Small intestine (tissue), 7 donors: ENCODE measurements around the gene SEMA3E. TPM values are rescaled to one million over a fixed set of nuclear protein-coding genes. Genes with fewer than 3 reads are reported as not detected.
"Not testable (repeated sequence)": the region's sequence is repeated elsewhere in the genome, so short reads cannot be mapped to it uniquely, and the experiment has no call there.

ENCODE experiments used
- DNase-seq, 2 donors: peaks; one replicate each; pipeline versions ENCODE4 v3.0.0 to v3.0.0-alpha.2; 2013
- FAIRE-seq: peaks from 2 replicates; lab custom pipeline; 2012; peaks lifted over from hg19 to GRCh38; lab: Jason Lieb, UNC
- H3K27ac ChIP-seq, 3 donors: one replicate each; pipeline ENCODE4 v1.5.1; 2013; ENCODE audit warnings: low read length in 2 of 3, mild to moderate bottlenecking in 2 of 3, control low read depth in 1 of 3, inconsistent platforms in 1 of 3, low read depth in 1 of 3, moderate library complexity in 1 of 3
- H3K27me3 ChIP-seq, 3 donors: one replicate each; pipeline ENCODE4 v1.6.1; 2013; ENCODE audit warnings: low read length in 3 of 3, inconsistent platforms in 1 of 3; ENCODE audit not compliant: control insufficient read depth in 3 of 3, insufficient read depth in 3 of 3
- H3K36me3 ChIP-seq, 3 donors: one replicate each; pipeline ENCODE4 v1.6.1; 2013; ENCODE audit warnings: low read length in 3 of 3, inconsistent platforms in 1 of 3, low read depth in 1 of 3, mild to moderate bottlenecking in 1 of 3, moderate library complexity in 1 of 3; ENCODE audit not compliant: control insufficient read depth in 3 of 3, insufficient read depth in 2 of 3
- H3K4me1 ChIP-seq, 3 donors: one replicate each; pipeline ENCODE4 v1.6.1; 2013; ENCODE audit warnings: low read length in 2 of 3, inconsistent platforms in 1 of 3, low read depth in 1 of 3, mild to moderate bottlenecking in 1 of 3, moderate library complexity in 1 of 3; ENCODE audit not compliant: control insufficient read depth in 3 of 3, insufficient read depth in 2 of 3
- H3K4me3 ChIP-seq, 3 donors: one replicate each; pipeline ENCODE4 v1.5.1; 2013; ENCODE audit warnings: low read length in 3 of 3, control low read depth in 1 of 3, inconsistent platforms in 1 of 3, low read depth in 1 of 3, mild to moderate bottlenecking in 1 of 3, moderate library complexity in 1 of 3
- H3K9me3 ChIP-seq, 2 donors: one replicate each; pipeline ENCODE4 v1.6.1; 2013; ENCODE audit warnings: low read depth in 1 of 2, low read length in 1 of 2; ENCODE audit not compliant: control insufficient read depth in 2 of 2, insufficient read depth in 1 of 2
- WGBS, 3 donors: extraction: QIAGEN DNeasy Blood & Tissue Kit; methylation state at CpG; one replicate each; pipeline ENCODE4 v1.1.7; 2013; 5-methylcytosine and 5-hydroxymethylcytosine counted together
- polyA plus RNA-seq, 4 donors: library from polyadenylated mRNA; stranded (reverse) in 3 of 4; unstranded in 1 of 4; fragments of 200-250 nt in 3 of 4; fragments of 120-200 nt in 1 of 4; gene quantifications; one replicate each; pipeline versions ENCODE4 v1.2.1 to v1.2.3, GENCODE V29; 2013
- donor health status: healthy with polysubstance abuse.
- donor health status: control.
- donor health status: control.
- donor health status: Bipolar disorder and iron deficiency.
- donor health status: healthy.

SEMA3E gene
- polyA plus RNA-seq, 4 donors = under 0.01 to 1.2 (median 0.10) TPM; not detected in 1

DNA sequence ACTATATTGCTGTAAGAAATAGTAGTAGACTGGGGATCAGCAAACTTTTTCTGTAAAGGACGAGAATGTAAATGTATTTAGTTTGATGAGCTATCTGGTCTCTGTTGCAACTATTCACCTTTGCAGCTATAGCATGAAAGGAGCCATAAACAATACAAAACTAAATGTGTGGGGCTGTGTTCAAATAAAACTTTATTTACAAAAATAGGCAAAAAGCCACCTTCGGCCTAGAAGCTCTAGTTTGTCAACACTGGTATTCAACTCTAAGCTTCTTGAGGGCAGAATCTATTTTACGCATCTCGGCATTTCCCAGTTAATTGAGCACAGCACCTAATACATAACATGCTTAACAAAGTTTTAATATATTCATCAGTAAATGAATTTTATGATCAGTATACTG, 181.4 kb downstream of the SEMA3E start:
- no peaks in the 10 kb centered on the region for H3K27me3 ChIP-seq
- no peaks in the 10 kb centered on the region for H3K9me3 ChIP-seq
- H3K27ac ChIP-seq = no peak overlapping the region
- no peaks in the 10 kb centered on the region for H3K4me1 ChIP-seq
- H3K36me3 ChIP-seq = no peaks in the 10 kb centered on the region
- FAIRE-seq (no peak), DNase-seq (no peak)
- 91 to 93% (median 93%) methylated on average over 4 of the region's 4 CpGs for WGBS, 3 donors
- H3K4me3 ChIP-seq = no peak overlapping the region

DNA sequence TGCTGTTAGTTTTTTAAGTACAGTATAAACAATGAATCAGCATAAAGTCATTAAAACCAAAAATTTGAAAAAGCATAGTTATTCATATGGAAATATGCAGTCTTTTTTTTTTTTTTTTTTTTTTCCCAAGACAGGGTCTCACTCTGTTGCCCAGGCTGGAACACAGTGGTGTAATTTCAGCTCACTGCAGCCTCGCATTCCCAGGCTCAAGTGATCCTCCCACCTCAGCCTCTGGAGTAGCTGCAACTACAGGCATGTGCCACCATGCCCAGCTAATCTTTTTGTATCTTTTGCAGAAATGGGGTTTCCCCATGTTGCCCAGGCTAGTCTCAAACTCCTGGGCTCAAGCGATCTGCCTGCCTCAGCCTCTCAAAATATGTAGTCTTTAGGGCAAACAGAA, 182.0 kb downstream of the SEMA3E start:
- no peak overlapping the region for H3K4me3 ChIP-seq
- H3K9me3 ChIP-seq = no peaks in the 10 kb centered on the region
- H3K36me3 ChIP-seq = no peaks in the 10 kb centered on the region
- H3K27ac ChIP-seq = no peak overlapping the region
- DNase-seq = no peak
- FAIRE-seq = no peak
- WGBS, 3 donors = 84 to 86% (median 84%) methylated on average over 2 of the region's 2 CpGs
- H3K4me1 ChIP-seq = no peaks in the 10 kb centered on the region
- H3K27me3 ChIP-seq = no peaks in the 10 kb centered on the region

DNA sequence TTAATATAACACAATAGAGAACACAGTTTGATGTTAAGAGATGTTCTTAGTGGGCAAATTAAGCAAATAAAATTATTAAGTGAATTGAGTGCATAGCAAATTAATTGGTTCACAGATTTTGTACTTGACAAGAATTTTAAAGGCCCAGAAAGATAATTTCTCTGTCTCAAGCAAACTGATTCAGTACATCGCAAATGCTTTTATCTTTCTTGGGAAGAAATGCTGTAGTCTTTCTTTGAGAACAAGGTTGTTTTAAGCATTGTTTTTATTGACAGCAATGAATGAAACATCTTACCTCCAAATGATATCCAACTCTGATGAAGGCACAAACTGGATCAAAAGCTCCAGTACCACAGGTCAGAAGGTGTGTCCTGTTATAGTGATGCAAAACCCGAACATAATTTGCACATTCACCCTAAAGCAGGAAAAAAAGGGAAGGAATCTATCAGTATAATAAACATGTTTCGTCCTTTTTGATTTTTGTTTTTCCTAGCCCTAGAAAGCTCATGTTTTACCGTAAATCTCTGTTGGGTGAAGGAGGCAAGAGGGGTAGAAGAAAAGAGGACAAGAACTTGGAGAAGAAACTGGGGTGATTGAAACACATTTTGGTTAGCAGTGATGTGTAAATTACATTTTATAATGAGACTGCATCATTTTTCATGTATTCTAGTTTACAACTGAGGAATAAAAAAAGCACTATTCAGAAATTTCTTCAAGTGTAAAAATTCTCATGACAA, 182.6 kb downstream of the SEMA3E start:
- WGBS, 3 donors = 67 to 85% (median 69%) methylated on average over 4 of the region's 4 CpGs
- H3K9me3 ChIP-seq = no peaks in the 10 kb centered on the region

DNA sequence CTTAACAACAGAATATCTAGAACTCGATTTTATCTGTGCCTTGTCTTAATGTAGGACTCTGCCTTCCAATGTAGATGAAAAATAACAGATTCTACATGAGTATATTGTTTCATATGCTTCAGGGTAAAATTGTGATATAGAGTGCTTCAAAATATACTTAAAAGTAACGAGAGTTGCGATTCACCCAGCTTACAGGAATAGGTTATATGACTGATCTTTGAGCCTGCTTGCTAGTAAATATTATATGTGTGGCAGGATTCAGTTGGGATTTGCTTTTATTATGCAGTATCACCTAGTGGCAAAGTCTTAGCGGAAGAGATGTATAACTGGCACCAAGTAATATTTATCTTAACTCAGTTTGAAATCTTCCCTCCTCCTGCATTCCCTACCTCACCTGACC, 183.3 kb downstream of the SEMA3E start:
- DNase-seq (no peak), FAIRE-seq (no peak)
- 79 to 91% (median 85%) methylated on average over 4 of the region's 4 CpGs for WGBS, 3 donors
- Histone ChIP-seq H3K36me3 (no peaks in the 10 kb centered on the region), H3K4me3 (no peak overlapping the region), H3K9me3 (no peaks in the 10 kb centered on the region), H3K4me1 (no peaks in the 10 kb centered on the region), H3K27me3 (no peaks in the 10 kb centered on the region), H3K27ac (no peak overlapping the region)

More for the DNA sequence above, 182.6 kb downstream of the SEMA3E start:
- Histone ChIP-seq H3K36me3 (no peaks in the 10 kb centered on the region), H3K4me3 (no peak overlapping the region), H3K27ac (no peak overlapping the region), H3K4me1 (no peaks in the 10 kb centered on the region), H3K27me3 (no peaks in the 10 kb centered on the region)
- DNase-seq (no peak), FAIRE-seq (no peak)

DNA sequence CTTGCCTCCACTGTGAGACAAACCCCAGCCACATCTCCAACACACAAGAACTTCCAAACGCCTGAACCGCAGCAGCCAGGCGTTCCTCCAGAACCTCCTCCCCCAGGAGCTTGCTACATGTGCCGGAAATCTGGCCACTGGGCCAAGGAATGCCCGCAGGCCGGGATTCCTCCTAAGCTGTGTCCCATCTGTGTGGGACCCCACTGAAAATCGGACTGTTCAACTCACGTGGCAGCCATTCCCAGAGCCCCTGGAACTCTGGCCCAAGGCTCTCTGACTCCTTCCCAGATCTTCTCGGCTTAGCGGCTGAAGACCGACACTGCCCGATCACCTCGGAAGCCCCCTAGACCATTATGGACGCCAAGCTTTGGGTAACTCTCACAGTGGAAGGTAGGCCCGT, 187.1 kb downstream of the SEMA3E start:
- not testable (repeated sequence) for DNase-seq, H3K9me3 ChIP-seq, H3K36me3 ChIP-seq, H3K27ac ChIP-seq, H3K4me3 ChIP-seq, FAIRE-seq, H3K4me1 ChIP-seq, H3K27me3 ChIP-seq
- WGBS, 3 donors = 71 to 82% (median 76%) methylated on average over 12 to 15 of the region's 15 CpGs

DNA sequence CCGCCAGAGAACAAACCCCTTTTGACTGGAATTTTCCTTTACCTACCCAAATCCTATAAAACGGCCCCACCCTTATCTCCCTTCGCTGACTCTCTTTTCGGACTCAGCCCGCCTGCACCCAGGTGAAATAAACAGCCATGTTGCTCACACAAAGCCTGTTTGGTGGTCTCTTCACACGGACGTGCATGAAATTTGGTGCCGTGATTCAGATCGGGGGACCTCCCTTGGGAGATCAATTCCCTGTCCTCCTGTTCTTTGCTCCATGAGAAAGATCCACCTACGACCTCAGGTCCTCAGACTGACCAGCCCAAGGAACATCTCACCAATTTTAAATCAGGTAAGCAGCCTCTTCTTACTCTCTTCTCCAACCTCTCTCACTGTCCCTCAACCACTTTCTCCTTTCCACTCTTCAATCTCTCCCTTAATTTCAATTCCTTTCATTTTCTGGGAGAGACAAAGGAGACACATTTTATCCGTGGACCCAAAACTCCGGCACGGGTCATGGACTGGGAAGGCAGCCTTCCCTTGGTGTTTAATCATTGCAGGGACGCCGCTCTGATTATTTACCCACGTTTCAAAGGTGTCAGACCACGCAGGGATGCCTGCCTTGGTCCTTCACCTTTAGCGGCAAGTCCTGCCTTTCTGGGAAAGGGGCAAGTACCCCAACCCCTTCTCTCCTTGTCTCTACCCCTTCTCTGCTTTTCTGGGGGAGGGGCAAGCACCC, 188.8 kb downstream of the SEMA3E start:
- H3K36me3 ChIP-seq, DNase-seq, FAIRE-seq, H3K4me1 ChIP-seq, H3K4me3 ChIP-seq, H3K9me3 ChIP-seq, H3K27me3 ChIP-seq, H3K27ac ChIP-seq: not testable (repeated sequence)
- 44 to 68% (median 63%) methylated on average over 17 to 18 of the region's 18 CpGs for WGBS, 3 donors

DNA sequence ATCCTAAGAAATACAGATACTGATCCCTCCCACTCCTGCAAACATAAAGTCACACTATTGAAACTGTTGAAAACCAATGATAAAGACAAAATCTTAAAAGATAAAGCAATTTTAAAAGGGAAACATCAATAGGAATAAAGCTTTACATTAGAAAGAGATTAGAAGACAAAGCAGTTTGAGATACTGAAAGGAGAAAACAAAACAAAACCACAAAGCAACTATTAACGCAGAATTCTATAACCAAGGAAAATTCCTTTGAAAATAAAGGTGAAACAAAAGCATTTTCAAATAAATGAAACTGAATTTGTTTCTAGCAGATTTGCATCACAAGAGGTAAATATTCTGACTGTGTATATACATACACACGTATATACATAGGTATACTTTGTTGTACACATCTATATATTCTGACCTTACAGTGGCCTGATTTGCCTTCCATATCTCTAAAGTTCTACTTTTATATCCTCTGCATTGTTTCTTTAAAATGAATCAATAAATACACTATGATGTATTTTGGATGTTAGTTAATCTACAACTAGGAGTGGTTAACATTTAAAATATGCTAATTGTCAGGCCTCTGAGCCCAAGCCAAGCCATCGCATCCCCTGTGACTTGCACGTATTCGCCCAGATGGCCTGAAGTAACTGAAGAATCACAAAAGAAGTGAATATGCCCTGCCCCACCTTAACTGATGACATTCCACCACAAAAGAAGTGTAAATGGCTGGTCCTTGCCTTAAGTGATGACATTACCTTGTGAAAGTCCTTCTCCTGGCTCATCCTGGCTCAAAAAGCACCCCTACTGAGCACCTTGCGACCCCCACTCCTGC, 189.6 kb downstream of the SEMA3E start:
- WGBS, 3 donors = 69 to 72% (median 70%) methylated on average over 6 of the region's 6 CpGs
- not testable (repeated sequence) for H3K4me1 ChIP-seq, H3K27me3 ChIP-seq, H3K27ac ChIP-seq, H3K9me3 ChIP-seq, FAIRE-seq, H3K36me3 ChIP-seq, DNase-seq, H3K4me3 ChIP-seq
